ENCODE data around the gene FSHR.

DNA sequence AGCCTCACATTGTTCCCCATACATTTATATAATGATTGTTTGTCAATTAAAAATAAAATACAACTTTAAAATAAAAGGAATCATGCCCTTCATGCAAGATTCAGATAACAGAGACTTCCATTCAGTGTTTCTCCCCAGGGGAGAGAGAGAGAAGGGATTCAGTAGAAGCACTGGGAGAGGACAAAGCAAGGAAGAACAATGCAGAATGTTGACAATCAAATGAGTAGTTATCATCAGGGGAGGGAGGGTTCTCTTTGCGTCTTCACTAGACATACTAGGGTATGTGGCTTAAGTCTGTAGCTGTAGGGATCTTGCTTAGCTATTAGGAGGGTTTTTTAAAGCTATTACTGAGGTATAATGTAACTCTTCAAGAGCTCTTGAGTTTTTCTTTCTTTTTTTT lies 30.7 kb downstream of the FSHR start:
- TF ChIP-seq FOXA2 (IDR thresholded peaks at IDR 0.05) = no peak
- TF ChIP-seq, protein P1, sequence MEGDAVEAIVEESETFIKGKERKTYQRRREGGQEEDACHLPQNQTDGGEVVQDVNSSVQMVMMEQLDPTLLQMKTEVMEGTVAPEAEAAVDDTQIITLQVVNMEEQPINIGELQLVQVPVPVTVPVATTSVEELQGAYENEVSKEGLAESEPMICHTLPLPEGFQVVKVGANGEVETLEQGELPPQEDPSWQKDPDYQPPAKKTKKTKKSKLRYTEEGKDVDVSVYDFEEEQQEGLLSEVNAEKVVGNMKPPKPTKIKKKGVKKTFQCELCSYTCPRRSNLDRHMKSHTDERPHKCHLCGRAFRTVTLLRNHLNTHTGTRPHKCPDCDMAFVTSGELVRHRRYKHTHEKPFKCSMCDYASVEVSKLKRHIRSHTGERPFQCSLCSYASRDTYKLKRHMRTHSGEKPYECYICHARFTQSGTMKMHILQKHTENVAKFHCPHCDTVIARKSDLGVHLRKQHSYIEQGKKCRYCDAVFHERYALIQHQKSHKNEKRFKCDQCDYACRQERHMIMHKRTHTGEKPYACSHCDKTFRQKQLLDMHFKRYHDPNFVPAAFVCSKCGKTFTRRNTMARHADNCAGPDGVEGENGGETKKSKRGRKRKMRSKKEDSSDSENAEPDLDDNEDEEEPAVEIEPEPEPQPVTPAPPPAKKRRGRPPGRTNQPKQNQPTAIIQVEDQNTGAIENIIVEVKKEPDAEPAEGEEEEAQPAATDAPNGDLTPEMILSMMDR (IDR thresholded peaks at IDR 0.05; ENCODE audit: low read depth, low read length, missing input control) = no peak
- no peak for TF ChIP-seq FOXA1 (IDR thresholded peaks at IDR 0.05)
- TF ChIP-seq MAX (IDR thresholded peaks at IDR 0.05) = no peak
- no peak for TF ChIP-seq NR2F2 (IDR thresholded peaks at IDR 0.05)
- TF ChIP-seq, protein P2, sequence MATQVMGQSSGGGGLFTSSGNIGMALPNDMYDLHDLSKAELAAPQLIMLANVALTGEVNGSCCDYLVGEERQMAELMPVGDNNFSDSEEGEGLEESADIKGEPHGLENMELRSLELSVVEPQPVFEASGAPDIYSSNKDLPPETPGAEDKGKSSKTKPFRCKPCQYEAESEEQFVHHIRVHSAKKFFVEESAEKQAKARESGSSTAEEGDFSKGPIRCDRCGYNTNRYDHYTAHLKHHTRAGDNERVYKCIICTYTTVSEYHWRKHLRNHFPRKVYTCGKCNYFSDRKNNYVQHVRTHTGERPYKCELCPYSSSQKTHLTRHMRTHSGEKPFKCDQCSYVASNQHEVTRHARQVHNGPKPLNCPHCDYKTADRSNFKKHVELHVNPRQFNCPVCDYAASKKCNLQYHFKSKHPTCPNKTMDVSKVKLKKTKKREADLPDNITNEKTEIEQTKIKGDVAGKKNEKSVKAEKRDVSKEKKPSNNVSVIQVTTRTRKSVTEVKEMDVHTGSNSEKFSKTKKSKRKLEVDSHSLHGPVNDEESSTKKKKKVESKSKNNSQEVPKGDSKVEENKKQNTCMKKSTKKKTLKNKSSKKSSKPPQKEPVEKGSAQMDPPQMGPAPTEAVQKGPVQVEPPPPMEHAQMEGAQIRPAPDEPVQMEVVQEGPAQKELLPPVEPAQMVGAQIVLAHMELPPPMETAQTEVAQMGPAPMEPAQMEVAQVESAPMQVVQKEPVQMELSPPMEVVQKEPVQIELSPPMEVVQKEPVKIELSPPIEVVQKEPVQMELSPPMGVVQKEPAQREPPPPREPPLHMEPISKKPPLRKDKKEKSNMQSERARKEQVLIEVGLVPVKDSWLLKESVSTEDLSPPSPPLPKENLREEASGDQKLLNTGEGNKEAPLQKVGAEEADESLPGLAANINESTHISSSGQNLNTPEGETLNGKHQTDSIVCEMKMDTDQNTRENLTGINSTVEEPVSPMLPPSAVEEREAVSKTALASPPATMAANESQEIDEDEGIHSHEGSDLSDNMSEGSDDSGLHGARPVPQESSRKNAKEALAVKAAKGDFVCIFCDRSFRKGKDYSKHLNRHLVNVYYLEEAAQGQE (IDR thresholded peaks at IDR 0.05) = no peak
- no peak for TF ChIP-seq TAF1 (conservative IDR thresholded peaks at IDR 0.05)
